GM23338 (cell line): ENCODE data around the gene AACS. TPM values are rescaled to one million over a fixed set of nuclear protein-coding genes. Genes with fewer than 3 reads are reported as not detected.

ENCODE experiments used
- ATAC-seq: fragments of 200-7000 bp; cut with Tn5 transposase; 3 replicates; pipeline ENCODE4 v1.9.1; 2020
- DNase-seq: peaks from one replicate; pipeline ENCODE4 v3.0.0-alpha.2; 2015; ENCODE audit warnings: low spot score
- H2AFZ ChIP-seq: fragments of 200-600 bp; sonication (generic); 2 replicates; pipeline ENCODE4 v1.8.0; 2016; ENCODE audit warnings: antibody characterized with exemption, mild to moderate bottlenecking, moderate library complexity
- H3F3A ChIP-seq: fragments of 200-600 bp; sonication (generic); replicated peaks from 2 replicates; pipeline ENCODE4 v1.8.0; 2017; ENCODE audit warnings: antibody characterized with exemption, mixed run types, low read depth
- H3K27ac ChIP-seq: fragments of 200-600 bp; sonication (generic); 2 replicates; pipeline ENCODE4 v1.6.1; 2016; ENCODE audit warnings: low read depth
- H3K27me3 ChIP-seq: fragments of 200-600 bp; sonication (generic); 2 replicates; pipeline ENCODE4 v1.8.0; 2016; ENCODE audit warnings: mild to moderate bottlenecking, mixed run types, moderate library complexity; ENCODE audit not compliant: insufficient read depth
- H3K36me3 ChIP-seq: fragments of 200-600 bp; sonication (generic); 2 replicates; pipeline ENCODE4 v1.8.0; 2016; ENCODE audit warnings: mild to moderate bottlenecking; ENCODE audit not compliant: insufficient read depth
- H3K4me1 ChIP-seq: fragments of 200-600 bp; sonication (generic); 2 replicates; pipeline ENCODE4 v1.8.0; 2016; ENCODE audit warnings: mild to moderate bottlenecking, moderate library complexity; ENCODE audit not compliant: insufficient read depth
- H3K4me2 ChIP-seq: fragments of 200-600 bp; sonication (generic); 2 replicates; pipeline ENCODE4 v1.7.1; 2017; ENCODE audit warnings: mixed run types
- H3K4me3 ChIP-seq: fragments of 200-600 bp; sonication (generic); 2 replicates; pipeline ENCODE4 v1.6.1; 2016; ENCODE audit warnings: mixed run types
- H3K79me2 ChIP-seq: fragments of 200-600 bp; sonication (generic); replicated peaks from 2 replicates; pipeline ENCODE4 v1.8.0; 2017; ENCODE audit warnings: mild to moderate bottlenecking; ENCODE audit not compliant: insufficient read depth
- H3K9me2 ChIP-seq: fragments of 200-600 bp; sonication (generic); 2 replicates; pipeline ENCODE4 v1.8.0; 2017; ENCODE audit not compliant: insufficient read depth
- H4K20me1 ChIP-seq: fragments of 200-600 bp; sonication (generic); replicated peaks from 2 replicates; pipeline ENCODE4 v1.8.0; 2017; ENCODE audit warnings: mild to moderate bottlenecking; ENCODE audit not compliant: insufficient read depth
- H3K27ac Mint-ChIP-seq: 2 replicates; pipeline ENCODE4 v1.8.0; 2020; ENCODE audit warnings: inconsistent platforms, mild to moderate bottlenecking, moderate library complexity, mixed read lengths
- H3K27me3 Mint-ChIP-seq: 3 replicates; pipeline ENCODE4 v1.8.0; 2022; ENCODE audit warnings: low read depth, mild to moderate bottlenecking, moderate library complexity, mixed read lengths, inconsistent platforms; ENCODE audit not compliant: insufficient read depth, poor library complexity
- H3K36me3 Mint-ChIP-seq: 3 replicates; pipeline ENCODE4 v1.8.0; 2021; ENCODE audit warnings: low read depth, mild to moderate bottlenecking, inconsistent platforms, moderate library complexity, mixed read lengths
- H3K4me1 Mint-ChIP-seq: 3 replicates; pipeline ENCODE4 v1.8.0; 2020; ENCODE audit warnings: mild to moderate bottlenecking, inconsistent platforms, mixed read lengths
- H3K4me3 Mint-ChIP-seq: 3 replicates; pipeline ENCODE4 v1.8.0; 2021; ENCODE audit warnings: moderate library complexity, mild to moderate bottlenecking, inconsistent platforms, mixed read lengths
- H3K9me3 Mint-ChIP-seq: 3 replicates; pipeline ENCODE4 v1.8.0; 2020; ENCODE audit warnings: moderate library complexity, mild to moderate bottlenecking, inconsistent platforms, mixed read lengths
- EZH2 ChIP-seq: fragments of 200-600 bp; sonication (generic); IDR thresholded peaks from one replicate; pipeline ENCODE4 v1.8.0; 2017; ENCODE audit warnings: antibody characterized with exemption, mild to moderate bottlenecking, low read depth; ENCODE audit not compliant: unreplicated experiment
- POLR2AphosphoS5 ChIP-seq: IDR thresholded peaks from 2 replicates; pipeline ENCODE4 v1.6.1; 2016; ENCODE audit warnings: antibody characterized with exemption, low read depth
- ZNF462 ChIP-seq: fragments of 250-450 bp; sonication (Bioruptor Pico); IDR thresholded peaks from 2 replicates; pipeline ENCODE4 v1.5.0; 2020; ENCODE audit warnings: mild to moderate bottlenecking, moderate library complexity
- polyA plus RNA-seq: library from polyadenylated mRNA; unstranded; fragments of >200 nt; fragmentation: Nextera tagmentation; extraction: Ambion mirVana; gene quantifications from 2 replicates; pipeline ENCODE4 v1.2.1, GENCODE V29; 2016
- total RNA-seq: library from RNA; depleted of rRNA; stranded (reverse); fragments of >200 nt; shearing (Covaris generic); gene quantifications from 2 replicates; pipeline ENCODE4 v1.2.3, GENCODE V29; 2014
- TF ChIP-seq, protein P1 (sequence below), 2 experiments: fragments of 200-600 bp in 1 of 2; sonication (generic) in 1 of 2; conservative IDR thresholded peaks; 2 replicates each; pipeline versions ENCODE4 v1.5.1 to v1.6.1; 2016 to 2017; ENCODE audit warnings: antibody characterized with exemption in 2 of 2, low read depth in 2 of 2, mild to moderate bottlenecking in 2 of 2, moderate library complexity in 1 of 2
- TF ChIP-seq, protein P2 (sequence below): IDR thresholded peaks from 2 replicates; pipeline ENCODE4 v1.6.1; 2016; ENCODE audit warnings: antibody characterized with exemption

Gene AACS
- total and polyA plus RNA-seq, 2 experiments from 2014 or later, result 31.1 to 64.4 TPM

DNA sequence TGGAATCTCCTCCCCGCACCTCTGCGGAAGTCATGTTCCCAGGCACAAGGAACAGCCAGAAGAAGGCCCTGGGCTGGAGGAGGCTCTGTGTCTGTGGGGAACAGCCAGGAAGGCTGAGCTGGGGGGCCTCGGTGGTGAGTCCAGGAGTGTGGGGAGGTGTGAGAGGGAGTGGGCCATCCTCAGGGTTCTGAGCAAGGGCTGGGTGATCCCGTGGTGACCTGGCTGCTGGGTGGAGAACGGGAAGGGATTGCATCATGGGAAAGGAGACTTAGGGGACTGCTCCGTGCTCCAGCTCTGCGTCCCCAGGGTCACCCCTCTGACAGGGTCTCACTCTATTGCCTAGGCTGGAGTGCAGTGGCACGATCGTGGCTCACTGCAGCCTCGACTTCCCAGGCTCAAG lies 13.8 kb downstream of the AACS start (continued):
- TF ChIP-seq POLR2AphosphoS5, result no peak
- TF ChIP-seq, protein P1, sequence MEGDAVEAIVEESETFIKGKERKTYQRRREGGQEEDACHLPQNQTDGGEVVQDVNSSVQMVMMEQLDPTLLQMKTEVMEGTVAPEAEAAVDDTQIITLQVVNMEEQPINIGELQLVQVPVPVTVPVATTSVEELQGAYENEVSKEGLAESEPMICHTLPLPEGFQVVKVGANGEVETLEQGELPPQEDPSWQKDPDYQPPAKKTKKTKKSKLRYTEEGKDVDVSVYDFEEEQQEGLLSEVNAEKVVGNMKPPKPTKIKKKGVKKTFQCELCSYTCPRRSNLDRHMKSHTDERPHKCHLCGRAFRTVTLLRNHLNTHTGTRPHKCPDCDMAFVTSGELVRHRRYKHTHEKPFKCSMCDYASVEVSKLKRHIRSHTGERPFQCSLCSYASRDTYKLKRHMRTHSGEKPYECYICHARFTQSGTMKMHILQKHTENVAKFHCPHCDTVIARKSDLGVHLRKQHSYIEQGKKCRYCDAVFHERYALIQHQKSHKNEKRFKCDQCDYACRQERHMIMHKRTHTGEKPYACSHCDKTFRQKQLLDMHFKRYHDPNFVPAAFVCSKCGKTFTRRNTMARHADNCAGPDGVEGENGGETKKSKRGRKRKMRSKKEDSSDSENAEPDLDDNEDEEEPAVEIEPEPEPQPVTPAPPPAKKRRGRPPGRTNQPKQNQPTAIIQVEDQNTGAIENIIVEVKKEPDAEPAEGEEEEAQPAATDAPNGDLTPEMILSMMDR (conservative IDR thresholded peaks at IDR 0.05; ENCODE audit: low read depth in 2 of 2), result no peak

DNA sequence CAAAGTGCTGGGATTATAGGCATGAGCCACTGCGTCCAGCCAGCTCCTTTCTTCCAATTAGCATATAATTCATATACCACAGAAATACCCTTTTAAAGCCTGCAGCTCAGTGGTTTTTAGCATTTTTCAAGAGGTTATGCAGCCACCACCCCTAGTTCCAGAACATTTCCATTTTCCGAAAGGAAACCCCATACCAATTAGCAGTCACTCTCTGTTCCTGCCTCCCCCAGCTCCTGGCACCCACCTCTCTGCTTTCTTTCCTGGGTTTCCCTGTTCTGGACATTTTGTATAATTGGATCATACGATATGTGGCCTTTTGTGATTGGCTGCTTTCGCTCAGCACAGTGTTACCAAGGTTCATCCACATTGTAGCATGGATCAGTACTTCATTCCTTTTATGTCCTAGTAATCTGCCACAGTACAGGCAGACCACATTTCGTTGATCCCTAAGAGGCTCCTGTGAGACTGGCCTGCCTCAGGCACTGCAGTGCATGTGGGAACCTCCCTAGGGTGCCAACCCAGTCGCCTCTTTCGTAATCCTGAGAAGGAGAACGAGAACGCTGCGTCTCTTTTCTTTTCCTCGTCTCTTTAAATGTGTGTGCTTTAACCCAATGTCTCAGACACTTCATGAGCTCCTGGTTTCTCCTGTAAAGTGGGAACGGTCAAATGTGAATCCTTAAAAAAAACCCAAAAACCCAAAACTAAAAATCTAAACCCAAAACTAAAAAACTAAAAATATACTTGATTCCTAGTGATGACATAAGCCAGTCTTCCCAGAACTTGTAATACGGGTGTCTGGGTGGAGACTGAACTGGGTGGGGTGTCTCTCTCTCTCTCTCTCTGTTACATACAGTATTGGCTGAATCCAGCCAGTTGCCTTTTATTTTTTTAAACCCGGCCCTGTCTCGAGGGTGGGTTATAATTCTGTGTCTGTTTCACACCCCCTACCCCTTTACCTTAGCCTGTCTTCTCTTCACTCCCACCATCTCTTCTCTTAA lies 14.7 kb downstream of the AACS start:
- no peaks in the 10 kb centered on the region for H3K9me2 ChIP-seq
- H3K9me3 Mint-ChIP-seq, result no peaks in the 10 kb centered on the region
- H3K27ac Mint-ChIP-seq, result no peak overlapping the region
- H3K36me3 Mint-ChIP-seq, result peaks cover 62% of the 10 kb centered on the region
- H3K36me3 ChIP-seq, result peaks cover 26% of the 10 kb centered on the region
- no peaks in the 10 kb centered on the region; the same call in none of the 2 replicates for H4K20me1 ChIP-seq
- H2AFZ ChIP-seq, result no peak overlapping the region
- no peaks in the 10 kb centered on the region for H3K4me1 ChIP-seq
- H3K4me3 Mint-ChIP-seq, result no peak overlapping the region
- H3K4me3 ChIP-seq, result no peak overlapping the region
- TF ChIP-seq, protein P2, sequence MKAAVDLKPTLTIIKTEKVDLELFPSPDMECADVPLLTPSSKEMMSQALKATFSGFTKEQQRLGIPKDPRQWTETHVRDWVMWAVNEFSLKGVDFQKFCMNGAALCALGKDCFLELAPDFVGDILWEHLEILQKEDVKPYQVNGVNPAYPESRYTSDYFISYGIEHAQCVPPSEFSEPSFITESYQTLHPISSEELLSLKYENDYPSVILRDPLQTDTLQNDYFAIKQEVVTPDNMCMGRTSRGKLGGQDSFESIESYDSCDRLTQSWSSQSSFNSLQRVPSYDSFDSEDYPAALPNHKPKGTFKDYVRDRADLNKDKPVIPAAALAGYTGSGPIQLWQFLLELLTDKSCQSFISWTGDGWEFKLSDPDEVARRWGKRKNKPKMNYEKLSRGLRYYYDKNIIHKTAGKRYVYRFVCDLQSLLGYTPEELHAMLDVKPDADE, result no peak
- no peak for TF ChIP-seq EZH2
- no peak for TF ChIP-seq POLR2AphosphoS5
- no peak for TF ChIP-seq ZNF462 (CRISPR knock-in tag)
- peaks cover 6% of the 10 kb centered on the region; the same call in 1 of the 2 replicates for H3F3A ChIP-seq
- H3K27ac ChIP-seq, result no peak overlapping the region
- H3K4me1 Mint-ChIP-seq, result no peaks in the 10 kb centered on the region
- no peaks in the 10 kb centered on the region; the same call in 1 of the 2 replicates for H3K79me2 ChIP-seq
- H3K27me3 Mint-ChIP-seq, result no peaks in the 10 kb centered on the region
- H3K27me3 ChIP-seq, result no peaks in the 10 kb centered on the region
- DNase-seq (no peak), ATAC-seq (no peak)
- H3K4me2 ChIP-seq, result no peak overlapping the region
